Measurements from ENCODE around the gene THSD7B.

The THSD7B gene

GRCh38 chr2:137193401-137193800 lies 428.1 kb downstream of the THSD7B start:
- no peaks in the 10 kb centered on the region for H3F3A ChIP-seq (ENCODE audit: control insufficient read depth, insufficient read depth)
- no peak overlapping the region for H3K4me3 ChIP-seq (ENCODE audit: low read length)
- H3K4me2 ChIP-seq (ENCODE audit: low read length) = no peak overlapping the region
- H3K9me2 ChIP-seq (replicated peaks; ENCODE audit: control insufficient read depth, low read length) = no peaks in the 10 kb centered on the region
- H3K79me2 ChIP-seq (ENCODE audit: control insufficient read depth, low read length) = no peaks in the 10 kb centered on the region
- no peaks in the 10 kb centered on the region for H3K4me1 ChIP-seq (ENCODE audit: control insufficient read depth, low read length)
- no peaks in the 10 kb centered on the region for H3K36me3 ChIP-seq (ENCODE audit: control insufficient read depth, low read length)
- H3K27me3 ChIP-seq (ENCODE audit: control insufficient read depth, low read length) = no peaks in the 10 kb centered on the region
- H3K27ac ChIP-seq (ENCODE audit: low read depth, low read length) = no peak overlapping the region
- H4K20me1 ChIP-seq (ENCODE audit: control insufficient read depth, insufficient read depth, low read depth, low read length) = no peaks in the 10 kb centered on the region
- TF ChIP-seq EZH2phosphoT487 (IDR thresholded peaks at IDR 0.05; ENCODE audit: borderline replicate concordance, low read length) (no peak), CTCF (IDR thresholded peaks at IDR 0.05; ENCODE audit: low read depth, low read length, poor library complexity, severe bottlenecking) (no peak)
- H3K9me3 ChIP-seq (ENCODE audit: control insufficient read depth, insufficient read depth, low read length) = no peaks in the 10 kb centered on the region

- no peaks in the 10 kb centered on the region for H3K79me2 ChIP-seq (ENCODE audit: control insufficient read depth, low read length)
- no peak overlapping the region for H3K4me3 ChIP-seq (ENCODE audit: low read length)
- H3K27ac ChIP-seq (ENCODE audit: low read depth, low read length) = no peak overlapping the region
- H3K9me2 ChIP-seq (replicated peaks; ENCODE audit: control insufficient read depth, low read length) = no peaks in the 10 kb centered on the region
- no peaks in the 10 kb centered on the region for H3K9me3 ChIP-seq (ENCODE audit: control insufficient read depth, insufficient read depth, low read length)
- H3K4me1 ChIP-seq (ENCODE audit: control insufficient read depth, low read length) = no peaks in the 10 kb centered on the region
- no peaks in the 10 kb centered on the region for H4K20me1 ChIP-seq (ENCODE audit: control insufficient read depth, insufficient read depth, low read depth, low read length)
- TF ChIP-seq EZH2phosphoT487 (IDR thresholded peaks at IDR 0.05; ENCODE audit: borderline replicate concordance, low read length) = no peak
- TF ChIP-seq CTCF (IDR thresholded peaks at IDR 0.05; ENCODE audit: low read depth, low read length, poor library complexity, severe bottlenecking) = no peak
- H3K27me3 ChIP-seq (ENCODE audit: control insufficient read depth, low read length) = no peaks in the 10 kb centered on the region
- H3K36me3 ChIP-seq (ENCODE audit: control insufficient read depth, low read length) = no peaks in the 10 kb centered on the region
- no peaks in the 10 kb centered on the region for H3F3A ChIP-seq (ENCODE audit: control insufficient read depth, insufficient read depth)
- no peak overlapping the region for H3K4me2 ChIP-seq (ENCODE audit: low read length)
Observed at GRCh38 chr2:137194111-137194510, 428.8 kb downstream of the THSD7B start.

- Histone ChIP-seq H3F3A (ENCODE audit: control insufficient read depth, insufficient read depth) (no peaks in the 10 kb centered on the region), H3K9me2 (replicated peaks; ENCODE audit: control insufficient read depth, low read length) (no peaks in the 10 kb centered on the region), H3K4me1 (ENCODE audit: control insufficient read depth, low read length) (no peaks in the 10 kb centered on the region), H4K20me1 (ENCODE audit: control insufficient read depth, insufficient read depth, low read depth, low read length) (no peaks in the 10 kb centered on the region), H3K27me3 (ENCODE audit: control insufficient read depth, low read length) (no peaks in the 10 kb centered on the region), H3K36me3 (ENCODE audit: control insufficient read depth, low read length) (no peaks in the 10 kb centered on the region), H3K9me3 (ENCODE audit: control insufficient read depth, insufficient read depth, low read length) (no peaks in the 10 kb centered on the region), H3K4me2 (ENCODE audit: low read length) (no peak overlapping the region), H3K4me3 (ENCODE audit: low read length) (no peak overlapping the region), H3K27ac (ENCODE audit: low read depth, low read length) (no peak overlapping the region), H3K79me2 (ENCODE audit: control insufficient read depth, low read length) (no peaks in the 10 kb centered on the region)
- no peak for TF ChIP-seq CTCF (IDR thresholded peaks at IDR 0.05; ENCODE audit: low read depth, low read length, poor library complexity, severe bottlenecking)
- TF ChIP-seq EZH2phosphoT487 (IDR thresholded peaks at IDR 0.05; ENCODE audit: borderline replicate concordance, low read length) = no peak
Observed at GRCh38 chr2:137199751-137200150, 434.4 kb downstream of the THSD7B start.

GRCh38 chr2:137202318-137202717 lies 437.0 kb downstream of the THSD7B start:
- Histone ChIP-seq H3K27ac (ENCODE audit: low read depth, low read length) (no peak overlapping the region), H4K20me1 (ENCODE audit: control insufficient read depth, insufficient read depth, low read depth, low read length) (no peaks in the 10 kb centered on the region), H3K27me3 (ENCODE audit: control insufficient read depth, low read length) (0 out of 2 replicates have a peak, but pooled peaks cover 3% of the 10 kb centered on the region), H3K4me2 (ENCODE audit: low read length) (no peak overlapping the region), H3K79me2 (ENCODE audit: control insufficient read depth, low read length) (no peaks in the 10 kb centered on the region), H3K9me3 (ENCODE audit: control insufficient read depth, insufficient read depth, low read length) (no peaks in the 10 kb centered on the region), H3K36me3 (ENCODE audit: control insufficient read depth, low read length) (no peaks in the 10 kb centered on the region), H3K4me1 (ENCODE audit: control insufficient read depth, low read length) (no peaks in the 10 kb centered on the region), H3F3A (ENCODE audit: control insufficient read depth, insufficient read depth) (no peaks in the 10 kb centered on the region), H3K4me3 (ENCODE audit: low read length) (no peak overlapping the region), H3K9me2 (replicated peaks; ENCODE audit: control insufficient read depth, low read length) (no peaks in the 10 kb centered on the region)
- TF ChIP-seq EZH2phosphoT487 (IDR thresholded peaks at IDR 0.05; ENCODE audit: borderline replicate concordance, low read length) (no peak), CTCF (IDR thresholded peaks at IDR 0.05; ENCODE audit: low read depth, low read length, poor library complexity, severe bottlenecking) (no peak)

All from DOHH2 (cell line).